Dendritic cell treated with granulocyte-macrophage colony-stimulating factor and Interleukin-4, amounts not matched to agents 40 ng/mL and 50 ng/mL, for 4 days (primary cell): ENCODE results near the gene LHFPL3.

Experiments
- H3K27ac Mint-ChIP-seq: one replicate; pipeline ENCODE4 v1.8.0; 2022; ENCODE audit warnings: mild to moderate bottlenecking, mixed read lengths
- H3K27me3 Mint-ChIP-seq: one replicate; pipeline ENCODE4 v1.8.0; 2022; ENCODE audit warnings: mild to moderate bottlenecking, mixed read lengths
- H3K36me3 Mint-ChIP-seq: one replicate; pipeline ENCODE4 v1.8.0; 2022; ENCODE audit warnings: low read depth, mixed read lengths
- H3K4me1 Mint-ChIP-seq: one replicate; pipeline ENCODE4 v1.8.0; 2022; ENCODE audit warnings: low read depth, mixed read lengths
- H3K4me3 Mint-ChIP-seq: one replicate; pipeline ENCODE4 v1.8.0; 2022; ENCODE audit warnings: mild to moderate bottlenecking, moderate library complexity, mixed read lengths
- H3K9me3 Mint-ChIP-seq: one replicate; pipeline ENCODE4 v1.8.0; 2022; ENCODE audit warnings: mixed read lengths
- intact Hi-C: fragments of 100-400 bp; cut with micrococcal nuclease; formaldehyde crosslinking; loops from one replicate; pipeline ENCODE4 v1.15.0; 2022

The LHFPL3 gene

DNA sequence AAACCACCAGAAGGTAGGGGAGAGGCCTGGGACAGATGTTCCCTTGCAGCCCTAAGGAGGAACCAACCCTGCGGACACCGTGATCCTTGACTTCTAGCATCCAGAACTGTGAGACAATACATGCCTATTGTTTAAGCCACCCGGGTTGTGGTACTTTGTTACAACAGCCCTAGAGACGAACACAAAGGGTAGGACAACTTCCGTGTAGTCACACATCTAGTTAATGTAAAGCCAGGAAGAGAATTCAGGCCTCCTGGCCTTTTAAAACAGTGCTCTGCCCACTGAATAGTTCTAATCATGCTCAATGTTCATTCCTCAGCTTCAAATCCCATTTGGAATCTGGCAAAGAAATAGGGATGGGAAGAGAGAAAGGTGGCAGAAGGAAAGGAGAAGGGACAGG lies 445.4 kb downstream of the LHFPL3 start:
- no peaks in the 10 kb centered on the region for H3K27me3 Mint-ChIP-seq
- no peak overlapping the region for H3K27ac Mint-ChIP-seq
- H3K9me3 Mint-ChIP-seq = no peaks in the 10 kb centered on the region
- intact Hi-C loops = no loop called here
- H3K36me3 Mint-ChIP-seq = no peaks in the 10 kb centered on the region
- no peak overlapping the region for H3K4me3 Mint-ChIP-seq
- H3K4me1 Mint-ChIP-seq = no peaks in the 10 kb centered on the region

DNA sequence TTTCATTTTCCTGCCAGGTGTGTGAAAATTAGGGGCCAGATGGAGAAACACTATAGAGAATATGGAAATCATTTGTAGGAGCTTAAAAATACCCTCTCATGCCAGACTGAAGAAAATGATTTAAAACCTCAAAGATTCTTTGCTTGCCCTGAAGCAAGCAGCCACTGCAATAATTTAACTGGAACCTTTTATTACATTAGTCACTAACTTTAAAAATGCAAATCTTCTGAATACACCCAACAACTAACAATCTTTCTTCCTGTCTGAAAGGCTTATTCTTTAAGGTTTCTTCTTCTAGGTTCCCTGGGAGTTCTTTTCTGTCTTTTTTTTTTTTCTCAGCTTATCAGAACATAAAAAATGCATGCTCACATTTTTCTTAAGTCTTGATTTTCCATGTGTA lies 447.1 kb downstream of the LHFPL3 start:
- Mint-ChIP-seq H3K4me1 (no peaks in the 10 kb centered on the region), H3K4me3 (no peak overlapping the region), H3K27me3 (no peaks in the 10 kb centered on the region), H3K27ac (no peak overlapping the region), H3K9me3 (no peaks in the 10 kb centered on the region), H3K36me3 (no peaks in the 10 kb centered on the region)
- intact Hi-C loops = no loop called here

GRCh38 chr7:104777301-104777800 lies 448.9 kb downstream of the LHFPL3 start:
- Mint-ChIP-seq H3K9me3 (no peaks in the 10 kb centered on the region), H3K36me3 (no peaks in the 10 kb centered on the region), H3K4me1 (no peaks in the 10 kb centered on the region), H3K27ac (no peak overlapping the region), H3K4me3 (no peak overlapping the region), H3K27me3 (no peaks in the 10 kb centered on the region)
- intact Hi-C loops = no loop called here

DNA sequence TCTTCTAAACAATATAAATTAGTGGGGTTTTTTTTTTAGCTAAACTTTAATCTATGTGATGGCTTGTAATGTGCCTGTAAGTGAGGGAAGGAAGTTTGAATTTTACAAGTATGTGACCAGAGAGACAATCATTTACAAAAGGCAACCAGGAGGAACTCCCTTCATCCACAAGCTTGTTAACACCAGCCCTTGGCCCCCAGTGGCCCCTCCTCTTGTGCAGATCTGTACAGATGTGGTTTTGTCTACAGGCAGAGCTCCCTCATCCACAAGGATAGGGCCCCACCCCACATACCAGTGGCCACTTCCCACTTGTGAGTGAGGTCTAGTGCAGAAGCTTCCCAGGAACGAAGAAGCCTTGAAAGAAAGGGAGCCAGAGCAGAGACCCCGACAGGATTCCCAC lies 451.5 kb downstream of the LHFPL3 start:
- no peaks in the 10 kb centered on the region for H3K9me3 Mint-ChIP-seq
- H3K27me3 Mint-ChIP-seq = no peaks in the 10 kb centered on the region
- intact Hi-C loops = no loop called here
- H3K27ac Mint-ChIP-seq = no peak overlapping the region
- H3K36me3 Mint-ChIP-seq = no peaks in the 10 kb centered on the region
- peaks cover under 1% of the 10 kb centered on the region for H3K4me1 Mint-ChIP-seq
- H3K4me3 Mint-ChIP-seq = no peak overlapping the region

- H3K4me1 Mint-ChIP-seq = peaks cover 5% of the 10 kb centered on the region
Observed at GRCh38 chr7:104784686-104785085, 456.3 kb downstream of the LHFPL3 start.

DNA sequence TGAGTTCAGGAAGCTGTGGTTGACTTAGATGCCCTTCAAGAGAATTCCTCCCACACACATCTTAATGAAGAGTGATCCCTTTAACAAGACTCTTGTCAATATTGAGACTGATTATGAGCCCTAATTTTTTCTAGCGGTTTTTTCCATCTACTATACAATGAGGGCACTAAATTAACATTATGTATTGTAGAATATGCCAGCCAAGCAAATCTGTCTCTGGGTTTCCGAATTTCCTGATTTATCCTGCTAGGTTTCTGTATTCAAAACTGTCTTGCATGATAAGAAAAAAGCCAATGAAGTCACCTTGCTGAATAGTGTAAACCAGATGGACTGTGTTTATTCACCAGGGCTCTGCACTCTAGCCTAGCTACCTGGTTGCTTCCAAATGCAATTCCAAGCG lies 461.4 kb downstream of the LHFPL3 start:
- intact Hi-C loops = no loop called here
- H3K4me3 Mint-ChIP-seq = no peak overlapping the region
- peaks cover 11% of the 10 kb centered on the region for H3K9me3 Mint-ChIP-seq
- no peaks in the 10 kb centered on the region for H3K36me3 Mint-ChIP-seq
- H3K27me3 Mint-ChIP-seq = no peaks in the 10 kb centered on the region
- peaks cover 5% of the 10 kb centered on the region for H3K4me1 Mint-ChIP-seq
- H3K27ac Mint-ChIP-seq = no peak overlapping the region

More at GRCh38 chr7:104784686-104785085, 456.3 kb downstream of the LHFPL3 start:
- Mint-ChIP-seq H3K27ac (no peak overlapping the region), H3K9me3 (peaks cover 11% of the 10 kb centered on the region), H3K27me3 (no peaks in the 10 kb centered on the region), H3K36me3 (no peaks in the 10 kb centered on the region), H3K4me3 (no peak overlapping the region)
- intact Hi-C loops = no loop called here

- Mint-ChIP-seq H3K9me3 (peaks cover 6% of the 10 kb centered on the region), H3K4me1 (no peaks in the 10 kb centered on the region), H3K27ac (no peak overlapping the region), H3K36me3 (no peaks in the 10 kb centered on the region), H3K27me3 (no peaks in the 10 kb centered on the region), H3K4me3 (no peak overlapping the region)
- intact Hi-C loops = no loop called here
Observed at GRCh38 chr7:104790440-104790839, 462.0 kb downstream of the LHFPL3 start.

GRCh38 chr7:104791080-104791479 lies 462.7 kb downstream of the LHFPL3 start:
- Mint-ChIP-seq H3K4me3 (no peak overlapping the region), H3K4me1 (no peaks in the 10 kb centered on the region), H3K27ac (no peak overlapping the region), H3K9me3 (no peaks in the 10 kb centered on the region), H3K36me3 (no peaks in the 10 kb centered on the region), H3K27me3 (no peaks in the 10 kb centered on the region)
- intact Hi-C loops = no loop called here

DNA sequence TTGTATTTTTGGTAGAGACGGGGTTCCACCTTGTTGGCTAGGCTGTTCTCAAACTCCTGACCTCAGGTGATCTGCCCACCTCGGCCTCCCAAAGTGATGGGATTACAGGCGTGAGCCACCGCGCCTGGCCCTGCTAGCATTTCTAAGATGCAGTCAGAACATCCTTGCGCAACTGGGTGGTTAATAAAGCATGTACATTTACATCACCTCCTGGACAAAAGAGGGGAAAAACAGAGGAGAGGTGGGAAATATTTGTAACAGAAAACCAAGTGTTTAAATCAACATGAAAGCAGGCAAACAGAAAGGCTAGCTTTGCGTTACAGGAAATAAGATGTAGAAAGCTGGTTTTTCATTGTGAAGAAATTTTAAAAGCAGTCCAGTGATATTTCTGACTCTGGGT lies 464.7 kb downstream of the LHFPL3 start:
- Mint-ChIP-seq H3K9me3 (no peaks in the 10 kb centered on the region), H3K27ac (no peak overlapping the region), H3K36me3 (no peaks in the 10 kb centered on the region), H3K4me1 (no peaks in the 10 kb centered on the region), H3K27me3 (no peaks in the 10 kb centered on the region), H3K4me3 (no peak overlapping the region)
- intact Hi-C loops = no loop called here

- no peak overlapping the region for H3K27ac Mint-ChIP-seq
- H3K4me1 Mint-ChIP-seq = no peaks in the 10 kb centered on the region
- H3K36me3 Mint-ChIP-seq = no peaks in the 10 kb centered on the region
- H3K9me3 Mint-ChIP-seq = no peaks in the 10 kb centered on the region
- intact Hi-C loops = no loop called here
- no peak overlapping the region for H3K4me3 Mint-ChIP-seq
- no peaks in the 10 kb centered on the region for H3K27me3 Mint-ChIP-seq
Observed at GRCh38 chr7:104794154-104794553, 465.8 kb downstream of the LHFPL3 start.

- intact Hi-C loops = no loop called here
- Mint-ChIP-seq H3K27me3 (no peaks in the 10 kb centered on the region), H3K36me3 (no peaks in the 10 kb centered on the region), H3K4me1 (no peaks in the 10 kb centered on the region), H3K27ac (no peak overlapping the region), H3K9me3 (no peaks in the 10 kb centered on the region), H3K4me3 (no peak overlapping the region)
Observed at GRCh38 chr7:104794589-104794988, 466.2 kb downstream of the LHFPL3 start.

DNA sequence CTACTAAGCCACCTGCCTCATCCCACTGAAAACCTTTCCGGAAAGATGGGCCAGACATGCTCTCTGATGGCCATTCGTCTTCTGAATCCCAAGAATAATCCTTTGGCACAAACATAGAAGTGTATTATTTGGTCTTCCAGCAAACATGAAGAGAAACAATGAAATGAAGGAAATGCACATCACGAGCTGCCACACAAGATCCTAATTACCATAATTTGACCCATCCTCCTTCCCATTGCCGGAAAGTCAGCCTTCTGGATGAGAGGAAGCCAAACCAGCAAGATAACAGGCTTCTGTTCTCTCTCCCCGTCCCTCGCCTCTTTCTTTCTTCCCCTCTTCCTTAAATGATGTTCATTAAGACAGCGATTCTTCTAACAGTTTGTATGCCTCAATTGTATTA lies 466.7 kb downstream of the LHFPL3 start:
- intact Hi-C loops = no loop called here
- Mint-ChIP-seq H3K4me3 (no peak overlapping the region), H3K36me3 (no peaks in the 10 kb centered on the region), H3K4me1 (no peaks in the 10 kb centered on the region), H3K27ac (no peak overlapping the region), H3K9me3 (no peaks in the 10 kb centered on the region), H3K27me3 (peaks cover 2% of the 10 kb centered on the region)

- Mint-ChIP-seq H3K4me1 (no peaks in the 10 kb centered on the region), H3K36me3 (no peaks in the 10 kb centered on the region), H3K9me3 (no peaks in the 10 kb centered on the region), H3K4me3 (no peak overlapping the region), H3K27me3 (peaks cover 4% of the 10 kb centered on the region), H3K27ac (no peak overlapping the region)
- intact Hi-C loops = no loop called here
Observed at GRCh38 chr7:104795616-104796398, 467.4 kb downstream of the LHFPL3 start.

DNA sequence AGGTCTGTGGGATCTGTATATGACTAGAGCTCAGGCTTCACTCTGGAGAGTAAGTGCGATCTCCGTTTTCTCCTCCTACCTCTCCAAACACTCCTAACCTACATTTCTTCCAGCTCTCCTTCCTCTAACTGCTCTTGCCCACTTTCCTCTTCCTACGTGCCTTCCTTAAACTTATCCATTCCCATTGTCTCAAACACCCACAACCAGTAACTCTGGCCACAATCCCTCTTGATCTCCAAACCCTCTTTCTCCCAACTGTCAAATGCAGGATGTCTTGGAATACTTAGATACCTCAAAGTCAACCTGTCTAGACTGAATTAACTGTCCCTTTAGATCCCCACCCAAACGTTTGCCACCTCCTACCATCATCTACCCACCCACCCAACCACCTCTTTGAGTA lies 471.9 kb downstream of the LHFPL3 start:
- Mint-ChIP-seq H3K27me3 (peaks cover 4% of the 10 kb centered on the region), H3K36me3 (no peaks in the 10 kb centered on the region), H3K4me1 (no peaks in the 10 kb centered on the region), H3K9me3 (no peaks in the 10 kb centered on the region), H3K27ac (no peak overlapping the region), H3K4me3 (no peak overlapping the region)
- intact Hi-C loops = no loop called here

DNA sequence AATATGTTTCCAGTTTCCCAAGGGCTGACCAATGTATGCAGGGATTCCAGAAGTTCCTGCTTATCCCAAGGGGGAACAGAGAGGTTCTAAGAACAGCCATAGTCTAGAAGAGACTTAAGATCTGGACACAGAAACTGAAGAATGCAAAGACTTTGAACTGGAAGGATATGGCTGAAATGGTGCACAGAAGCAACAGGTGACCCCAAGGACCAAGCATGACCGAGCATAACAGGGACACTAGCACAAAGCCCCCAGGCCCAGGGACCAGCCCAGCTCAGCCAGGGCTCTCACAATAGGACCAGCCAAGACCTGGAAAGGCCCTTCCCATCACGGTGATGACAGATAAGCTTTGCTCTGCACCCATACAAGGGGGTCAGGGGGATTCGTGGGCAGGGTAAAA lies 472.6 kb downstream of the LHFPL3 start:
- no peak overlapping the region for H3K27ac Mint-ChIP-seq
- intact Hi-C loops = no loop called here
- H3K36me3 Mint-ChIP-seq = no peaks in the 10 kb centered on the region
- H3K9me3 Mint-ChIP-seq = no peaks in the 10 kb centered on the region
- H3K27me3 Mint-ChIP-seq = peaks cover 4% of the 10 kb centered on the region
- no peak overlapping the region for H3K4me3 Mint-ChIP-seq
- no peaks in the 10 kb centered on the region for H3K4me1 Mint-ChIP-seq
